ENCODE measurements around the gene PPP4C.

The PPP4C gene

DNA sequence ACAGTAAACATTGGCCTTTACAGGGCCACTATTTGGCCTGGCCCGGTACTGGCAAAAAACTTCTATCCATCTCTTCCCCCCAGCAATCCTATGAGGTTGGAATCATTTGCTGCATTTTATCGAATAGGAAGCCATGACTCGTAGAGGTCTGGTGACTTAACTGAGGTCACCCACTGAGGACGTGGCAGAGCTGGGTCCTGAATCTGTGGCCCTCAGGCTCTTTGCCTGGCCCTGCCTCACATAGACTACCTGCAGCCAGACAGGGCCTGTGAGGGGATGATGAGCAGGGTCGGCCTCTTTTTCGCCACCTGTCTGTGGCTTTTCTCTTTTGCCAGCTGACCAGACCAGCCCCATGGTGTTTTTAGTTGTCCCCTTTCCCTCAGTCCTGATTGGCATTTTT, 1.9 kb downstream of the PPP4C start:
- peak overlapping the region; percentile 90 for H3K27ac ChIP-seq
- DNase-seq (ENCODE audit: low read depth, low spot score), result no peak

DNA sequence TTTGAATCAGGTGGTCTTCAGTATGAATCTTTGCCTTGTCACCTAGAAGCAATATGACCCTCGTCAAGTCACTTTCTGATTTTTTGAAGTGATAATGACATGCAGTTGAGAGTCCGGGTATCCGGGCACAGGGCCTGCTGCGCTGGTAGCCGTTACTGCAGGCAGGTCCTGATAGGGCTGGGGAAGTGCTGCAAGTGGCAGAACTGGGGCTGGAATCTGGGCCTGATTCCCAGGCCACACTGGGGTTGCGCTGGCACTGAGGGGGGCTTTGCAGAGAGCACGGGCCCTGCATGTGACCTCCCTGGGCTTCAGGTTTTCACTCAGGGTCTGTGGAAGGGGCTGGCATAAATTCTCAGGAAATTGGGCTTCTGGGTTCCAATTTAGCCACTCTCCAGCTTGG, 3.0 kb downstream of the PPP4C start:
- no peak overlapping the region for H3K27ac ChIP-seq
- no peak for DNase-seq (ENCODE audit: low read depth, low spot score)

GRCh38 chr16:30079480-30079879, 3.7 kb downstream of the PPP4C start:
- DNase-seq (ENCODE audit: low read depth, low spot score), result no peak
- H3K27ac ChIP-seq, result no peak overlapping the region

DNA sequence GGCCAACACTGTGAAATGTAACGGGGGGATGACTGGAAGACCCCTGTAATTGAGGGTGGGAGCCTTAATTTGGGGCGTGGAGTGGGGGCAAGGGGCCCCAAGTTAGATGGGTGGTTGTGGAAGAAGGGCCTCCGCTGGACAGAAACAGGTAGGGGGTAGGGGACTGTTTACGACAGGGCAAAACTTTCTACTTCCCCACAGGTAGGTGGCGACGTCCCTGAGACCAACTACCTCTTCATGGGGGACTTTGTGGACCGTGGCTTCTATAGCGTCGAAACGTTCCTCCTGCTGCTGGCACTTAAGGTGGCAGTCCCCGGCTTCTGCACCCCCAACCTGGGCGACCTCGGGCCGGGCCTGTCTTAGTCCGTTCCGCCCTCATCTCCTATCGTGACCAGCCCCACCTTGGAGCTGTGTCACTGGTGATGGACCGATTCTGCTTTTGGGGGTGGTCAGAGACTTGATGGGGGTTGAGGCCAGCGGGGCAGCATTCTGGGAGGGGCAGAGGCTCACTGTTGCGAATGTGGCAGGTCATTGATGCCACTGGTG, 6.8 kb downstream of the PPP4C start:
- H3K27ac ChIP-seq, result no peak overlapping the region

GRCh38 chr16:30083216-30084055, 7.6 kb downstream of the PPP4C start:
- no peak overlapping the region for H3K27ac ChIP-seq
- no peak for DNase-seq (ENCODE audit: low read depth, low spot score)

More for the DNA sequence above, 6.8 kb downstream of the PPP4C start:
- no peak for DNase-seq (ENCODE audit: low read depth, low spot score)

DNA sequence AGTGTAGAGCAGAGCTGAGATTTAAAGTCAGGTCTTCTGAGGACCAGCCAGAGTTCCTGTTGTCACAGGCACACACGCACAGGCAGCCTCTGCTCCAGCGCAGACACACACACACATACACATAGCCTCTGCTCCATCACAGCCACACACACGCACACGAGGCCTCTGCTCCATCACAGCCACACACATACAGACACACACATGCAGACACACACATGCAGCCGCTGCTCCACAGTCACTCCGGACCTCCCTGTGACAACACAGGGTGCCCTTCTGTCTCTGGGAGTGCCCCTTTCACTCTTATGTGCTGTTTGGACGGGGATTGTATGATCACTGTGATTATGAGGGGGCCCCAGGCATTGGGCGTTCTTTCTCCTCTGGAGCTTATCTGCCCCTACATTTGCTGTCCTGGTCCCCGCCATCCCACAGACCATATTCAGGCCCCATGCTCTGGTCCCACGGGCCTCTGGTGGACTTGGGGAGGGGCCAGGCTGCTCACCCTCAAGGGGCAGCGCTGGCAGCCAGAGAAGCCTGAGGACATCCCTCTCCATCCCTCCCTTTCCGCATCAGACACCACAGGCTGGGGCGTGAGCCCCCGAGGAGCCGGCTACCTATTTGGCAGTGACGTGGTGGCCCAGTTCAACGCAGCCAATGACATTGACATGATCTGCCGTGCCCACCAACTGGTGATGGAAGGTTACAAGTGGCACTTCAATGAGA, 8.5 kb downstream of the PPP4C start:
- no peak for DNase-seq (ENCODE audit: low read depth, low spot score)
- H3K27ac ChIP-seq, result no peak overlapping the region

GRCh38 chr16:30084816-30085159, 9.0 kb downstream of the PPP4C start:
- H3K27ac ChIP-seq, result no peak overlapping the region
- DNase-seq (ENCODE audit: low read depth, low spot score), result no peak

GRCh38 chr16:30085247-30085646, 9.5 kb downstream of the PPP4C start:
- DNase-seq (ENCODE audit: low read depth, low spot score), result no peak
- H3K27ac ChIP-seq, result no peak overlapping the region

GRCh38 chr16:30085820-30086219, 10.0 kb downstream of the PPP4C start:
- DNase-seq (ENCODE audit: low read depth, low spot score), result no peak
- no peak overlapping the region for H3K27ac ChIP-seq

GRCh38 chr16:30086291-30087140, 10.7 kb downstream of the PPP4C start:
- no peak for DNase-seq (ENCODE audit: low read depth, low spot score)

DNA sequence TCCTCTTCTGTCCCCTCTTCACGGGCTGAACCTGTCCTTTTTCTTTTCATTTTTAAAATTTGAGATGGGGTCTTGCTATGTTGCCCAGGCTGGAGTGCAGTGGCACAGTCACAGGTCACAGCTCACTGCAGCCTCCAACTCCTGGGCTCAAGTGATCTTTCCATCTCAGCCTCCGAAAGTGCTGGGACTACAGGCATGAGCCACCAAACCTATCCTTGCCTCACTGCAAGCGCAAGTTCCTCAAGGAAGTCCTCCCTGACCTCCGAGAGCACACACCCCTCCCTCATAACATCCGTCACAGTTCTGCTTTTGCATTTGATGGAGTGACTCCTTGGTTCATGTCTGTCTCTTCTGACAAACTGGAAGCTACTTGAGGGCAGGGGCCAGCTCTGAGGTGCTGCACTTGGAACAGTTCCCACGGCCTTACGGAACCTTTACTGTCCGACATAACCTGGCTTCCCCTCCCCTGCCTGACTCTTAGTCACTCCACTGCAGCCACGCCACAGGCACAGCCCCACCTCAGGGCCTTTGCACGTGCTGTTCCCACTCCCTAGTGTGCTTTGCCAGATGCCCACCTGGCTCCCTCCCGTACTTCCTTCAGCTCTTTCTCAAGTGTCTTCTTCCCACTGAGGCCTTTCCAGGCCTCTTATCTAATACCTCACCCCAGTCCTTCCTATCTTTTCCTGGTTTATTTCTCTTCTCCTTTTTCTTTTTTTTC, 11.5 kb downstream of the PPP4C start:
- no peak for DNase-seq (ENCODE audit: low read depth, low spot score)
- H3K27ac ChIP-seq, result no peak overlapping the region

More at GRCh38 chr16:30086291-30087140, 10.7 kb downstream of the PPP4C start:
- H3K27ac ChIP-seq, result no peak overlapping the region

- no peak overlapping the region for H3K27ac ChIP-seq
These were observed 12.5 kb downstream of the PPP4C start for GRCh38 chr16:30088237-30088831.

GRCh38 chr16:30088832-30089624, 13.2 kb downstream of the PPP4C start:
- DNase-seq (ENCODE audit: low read depth, low spot score), result no peak
- H3K27ac ChIP-seq, result peak overlapping the region; percentile 95

More at GRCh38 chr16:30088237-30088831, 12.5 kb downstream of the PPP4C start:
- DNase-seq (ENCODE audit: low read depth, low spot score), result no peak

DNA sequence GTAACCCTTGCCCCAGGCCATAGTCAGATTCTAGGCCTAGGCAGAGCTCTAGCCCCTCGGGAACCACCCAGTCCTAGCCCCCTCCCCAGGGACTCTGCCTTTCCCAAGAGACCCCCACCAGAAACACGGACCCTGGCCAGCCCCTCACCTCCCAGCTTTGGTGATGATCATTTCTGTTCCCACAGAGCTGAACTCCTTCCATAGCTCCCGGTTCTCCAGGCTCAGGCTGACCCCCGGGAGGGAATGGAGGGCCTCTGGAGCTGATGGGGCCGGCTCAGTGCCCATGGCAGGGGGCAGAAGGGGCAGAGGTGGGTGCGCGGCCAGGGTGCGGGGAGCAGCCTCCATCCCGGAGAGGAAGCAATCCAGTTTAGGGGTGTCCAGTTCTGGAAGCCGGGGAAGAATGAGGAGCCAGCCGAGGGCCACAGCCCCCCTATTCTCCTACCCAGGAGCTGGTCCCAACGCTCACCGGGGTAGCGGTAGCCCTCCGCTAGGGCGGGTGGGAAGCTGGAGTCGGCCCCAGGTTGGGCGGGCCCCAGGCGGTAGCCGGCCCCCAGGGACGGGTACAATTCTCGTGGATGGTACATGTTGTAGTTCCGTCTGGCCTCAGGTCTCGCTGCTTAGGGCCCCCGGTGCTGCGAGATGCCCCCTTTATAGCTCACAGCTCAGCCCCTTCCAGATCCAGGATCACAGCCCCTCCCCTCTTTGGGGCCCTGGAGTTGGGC, 15.0 kb downstream of the PPP4C start:
- DNase-seq (ENCODE audit: low read depth, low spot score), result no peak
- H3K27ac ChIP-seq, result peak overlapping the region; percentile 95

DNA sequence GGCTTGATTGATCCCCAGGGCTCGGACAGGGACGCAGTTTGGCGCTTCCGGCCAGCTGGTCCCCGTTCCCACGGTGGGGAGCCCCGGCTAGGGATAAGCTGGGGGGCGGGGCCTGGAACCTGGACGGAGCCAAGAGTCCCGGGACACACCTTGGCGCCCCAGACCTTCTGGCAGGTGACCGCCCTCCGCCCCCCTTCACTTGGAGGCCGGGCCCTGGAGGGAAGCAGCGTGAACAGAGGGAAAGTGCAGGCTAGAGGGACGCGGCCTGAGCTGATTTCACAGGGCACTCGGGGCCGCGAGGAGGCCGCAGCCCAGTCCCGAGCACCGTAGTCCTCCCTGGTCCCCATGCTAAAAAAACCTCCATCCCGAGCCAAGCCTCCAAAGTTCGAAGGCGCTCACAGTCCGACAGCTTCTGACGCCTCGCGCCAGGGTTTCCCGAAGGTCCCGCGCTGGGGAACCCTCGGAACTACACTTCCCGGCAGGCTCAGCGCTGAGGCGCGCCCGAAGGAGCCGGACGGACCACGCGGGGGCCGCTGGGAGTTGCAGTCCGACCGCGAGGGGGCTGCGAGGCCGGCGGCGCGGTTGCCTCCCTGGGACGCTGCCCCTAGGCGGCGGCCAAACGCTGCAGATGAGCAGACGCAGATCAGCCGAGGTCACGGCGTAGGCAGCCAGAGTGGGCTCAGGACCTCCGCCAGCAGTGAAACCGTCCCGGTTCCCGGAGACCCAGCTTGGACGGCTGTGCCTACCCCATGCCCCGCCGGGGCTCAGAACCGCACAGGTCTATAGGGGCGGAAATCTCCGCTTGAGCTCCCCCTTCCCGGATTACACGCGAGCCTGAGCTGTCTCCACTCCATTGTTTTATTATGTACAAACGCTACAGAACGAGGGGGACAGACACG, 15.9 kb downstream of the PPP4C start, which contains the start of gene TBX6:
Gene TBX6 (minus strand): TSS at position 451 of the 899 bp plus-strand sequence. CDS start 731 bp downstream, outside the sequence.
- peak; percentile 45 for DNase-seq (ENCODE audit: low read depth, low spot score)
- peak within 1 kb of the TSS; percentile 95 for H3K27ac ChIP-seq

- H3K27ac ChIP-seq, result peak overlapping the region; percentile 95
- no peak for DNase-seq (ENCODE audit: low read depth, low spot score)
These were observed 16.7 kb downstream of the PPP4C start for GRCh38 chr16:30092373-30093010.

Data from epithelial cell of prostate (primary cell).